Bronchial epithelial cell (primary cell): ENCODE data around the gene UTP15. TPM values are rescaled to one million over a fixed set of nuclear protein-coding genes. Genes with fewer than 3 reads are reported as not detected.

Experiments
- DNase-seq: peaks from one replicate; pipeline ENCODE4 v3.0.0-alpha.2; 2010; ENCODE audit warnings: low read depth
- FAIRE-seq: peaks from 2 replicates; lab custom pipeline; 2011; peaks lifted over from hg19 to GRCh38; lab: Jason Lieb, UNC
- H3K27me3 ChIP-seq: 2 replicates; pipeline ENCODE4 v1.5.1; 2011; ENCODE audit warnings: low read length; ENCODE audit not compliant: control insufficient read depth, insufficient read depth
- H3K36me3 ChIP-seq: 2 replicates; pipeline ENCODE4 v1.5.1; 2011; ENCODE audit warnings: low read length; ENCODE audit not compliant: control insufficient read depth, insufficient read depth
- H3K4me3 ChIP-seq: 2 replicates; pipeline ENCODE4 v1.5.1; 2011; ENCODE audit warnings: mild to moderate bottlenecking, low read depth, low read length, control low read depth
- total RNA-seq: library from RNA; depleted of rRNA; stranded (reverse); fragments of >200 nt; gene quantifications from 2 replicates; pipeline ENCODE4 v1.2.1, GENCODE V29; 2014
- TF ChIP-seq, protein P1 (sequence below): IDR thresholded peaks from 2 replicates; pipeline ENCODE4 v1.5.1; 2011; ENCODE audit warnings: mild to moderate bottlenecking, moderate library complexity, low read length, control low read depth, inconsistent platforms; ENCODE audit not compliant: insufficient read depth, severe bottlenecking

Gene UTP15
- total RNA-seq, 1 donor from 2014 or later: 45.0 TPM

DNA sequence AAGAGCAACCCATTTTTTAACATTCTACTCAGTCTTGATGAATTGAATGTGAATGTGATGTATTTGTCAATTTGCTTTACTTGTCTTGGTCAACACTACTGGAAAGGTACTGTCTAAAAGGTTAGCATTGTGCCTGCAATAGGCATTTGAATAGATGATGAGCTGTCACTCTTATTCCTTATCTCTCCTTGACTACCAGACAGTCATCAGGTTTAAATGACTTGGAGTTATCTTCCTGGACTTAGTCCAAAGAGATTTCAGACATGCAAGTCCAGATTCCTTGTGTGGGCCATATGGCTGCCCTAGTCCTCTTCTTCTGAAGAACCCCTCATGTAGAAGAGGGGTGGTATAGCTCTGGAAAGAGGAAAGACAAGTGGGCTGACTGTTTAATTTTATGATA lies 65.2 kb downstream of the UTP15 start:
- no peak for DNase-seq
- TF ChIP-seq, protein P1, sequence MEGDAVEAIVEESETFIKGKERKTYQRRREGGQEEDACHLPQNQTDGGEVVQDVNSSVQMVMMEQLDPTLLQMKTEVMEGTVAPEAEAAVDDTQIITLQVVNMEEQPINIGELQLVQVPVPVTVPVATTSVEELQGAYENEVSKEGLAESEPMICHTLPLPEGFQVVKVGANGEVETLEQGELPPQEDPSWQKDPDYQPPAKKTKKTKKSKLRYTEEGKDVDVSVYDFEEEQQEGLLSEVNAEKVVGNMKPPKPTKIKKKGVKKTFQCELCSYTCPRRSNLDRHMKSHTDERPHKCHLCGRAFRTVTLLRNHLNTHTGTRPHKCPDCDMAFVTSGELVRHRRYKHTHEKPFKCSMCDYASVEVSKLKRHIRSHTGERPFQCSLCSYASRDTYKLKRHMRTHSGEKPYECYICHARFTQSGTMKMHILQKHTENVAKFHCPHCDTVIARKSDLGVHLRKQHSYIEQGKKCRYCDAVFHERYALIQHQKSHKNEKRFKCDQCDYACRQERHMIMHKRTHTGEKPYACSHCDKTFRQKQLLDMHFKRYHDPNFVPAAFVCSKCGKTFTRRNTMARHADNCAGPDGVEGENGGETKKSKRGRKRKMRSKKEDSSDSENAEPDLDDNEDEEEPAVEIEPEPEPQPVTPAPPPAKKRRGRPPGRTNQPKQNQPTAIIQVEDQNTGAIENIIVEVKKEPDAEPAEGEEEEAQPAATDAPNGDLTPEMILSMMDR: no peak
- no peaks in the 10 kb centered on the region for H3K27me3 ChIP-seq
- no peaks in the 10 kb centered on the region for H3K36me3 ChIP-seq
- no peak overlapping the region for H3K4me3 ChIP-seq
- FAIRE-seq: no peak

DNA sequence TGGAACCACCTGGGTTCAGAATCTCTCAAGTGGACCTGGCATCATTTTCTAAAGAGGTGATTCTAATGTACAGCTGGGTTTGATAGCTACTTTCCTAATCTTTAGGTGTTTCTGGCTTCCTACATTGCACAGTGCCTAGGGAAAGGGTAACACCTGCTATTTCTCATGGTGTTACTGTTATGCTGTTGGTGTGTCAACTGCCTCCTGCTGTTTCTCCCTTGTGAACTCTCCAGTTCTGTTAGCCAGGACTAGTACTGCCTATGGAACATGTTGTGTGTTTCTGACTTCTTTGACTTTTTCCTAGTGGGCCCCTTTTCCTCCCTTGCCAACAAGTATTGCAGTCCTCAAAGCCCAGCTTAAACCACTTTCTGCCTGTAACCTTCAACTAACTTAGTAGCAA lies 66.0 kb downstream of the UTP15 start:
- DNase-seq (no peak), FAIRE-seq (no peak)
- no peaks in the 10 kb centered on the region for H3K36me3 ChIP-seq
- TF ChIP-seq, protein P1: no peak
- no peak overlapping the region for H3K4me3 ChIP-seq
- no peaks in the 10 kb centered on the region for H3K27me3 ChIP-seq

Other genes starting within 250 kb of the UTP15 start
- gene FOXD1, start 117.0 kb upstream of the UTP15 start, total RNA-seq: 2.3 and 3.4 TPM in 2 replicates
- 227 and 244 TPM in 2 replicates for gene BTF3, start 67.3 kb upstream of the UTP15 start, total RNA-seq
- gene ANKRA2, start 104 bp upstream of the UTP15 start, total RNA-seq: 19.2 and 34.3 TPM in 2 replicates
- 37.4 and 44.7 TPM in 2 replicates for gene ARHGEF28, start 60.5 kb downstream of the UTP15 start, total RNA-seq